Measurements from ENCODE around the gene TMTC4. TPM values are rescaled to one million over a fixed set of nuclear protein-coding genes. Genes with fewer than 3 reads are reported as not detected.

TMTC4 gene
- total RNA-seq, 1 donor from 2014 or later, result 17.0 TPM

DNA sequence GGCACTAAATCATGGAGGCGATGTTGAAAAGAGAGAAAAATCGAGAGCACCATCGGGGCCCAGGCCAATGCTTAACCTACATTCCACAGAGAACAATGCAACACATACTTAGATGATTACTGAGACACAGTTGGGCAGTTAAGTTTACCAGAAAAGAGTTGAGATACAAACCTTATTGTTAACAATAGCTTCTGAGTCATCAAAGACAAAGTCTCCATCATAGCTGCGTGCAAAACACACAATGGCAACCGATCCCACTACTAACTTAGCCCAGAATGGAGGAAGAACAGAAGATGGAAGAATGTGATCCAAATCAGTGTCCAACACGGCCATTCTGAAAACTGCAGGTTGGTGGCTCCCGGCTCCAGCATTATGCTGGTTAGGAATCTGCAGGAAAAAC, 6.2 kb downstream of the TMTC4 start:
- TF ChIP-seq, protein P1, sequence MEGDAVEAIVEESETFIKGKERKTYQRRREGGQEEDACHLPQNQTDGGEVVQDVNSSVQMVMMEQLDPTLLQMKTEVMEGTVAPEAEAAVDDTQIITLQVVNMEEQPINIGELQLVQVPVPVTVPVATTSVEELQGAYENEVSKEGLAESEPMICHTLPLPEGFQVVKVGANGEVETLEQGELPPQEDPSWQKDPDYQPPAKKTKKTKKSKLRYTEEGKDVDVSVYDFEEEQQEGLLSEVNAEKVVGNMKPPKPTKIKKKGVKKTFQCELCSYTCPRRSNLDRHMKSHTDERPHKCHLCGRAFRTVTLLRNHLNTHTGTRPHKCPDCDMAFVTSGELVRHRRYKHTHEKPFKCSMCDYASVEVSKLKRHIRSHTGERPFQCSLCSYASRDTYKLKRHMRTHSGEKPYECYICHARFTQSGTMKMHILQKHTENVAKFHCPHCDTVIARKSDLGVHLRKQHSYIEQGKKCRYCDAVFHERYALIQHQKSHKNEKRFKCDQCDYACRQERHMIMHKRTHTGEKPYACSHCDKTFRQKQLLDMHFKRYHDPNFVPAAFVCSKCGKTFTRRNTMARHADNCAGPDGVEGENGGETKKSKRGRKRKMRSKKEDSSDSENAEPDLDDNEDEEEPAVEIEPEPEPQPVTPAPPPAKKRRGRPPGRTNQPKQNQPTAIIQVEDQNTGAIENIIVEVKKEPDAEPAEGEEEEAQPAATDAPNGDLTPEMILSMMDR (IDR thresholded peaks at IDR 0.05), result no peak
- Mint-ChIP-seq H3K9me3 (no peaks in the 10 kb centered on the region), H3K4me1 (peaks cover 7% of the 10 kb centered on the region), H3K27me3 (no peaks in the 10 kb centered on the region), H3K4me3 (no peak overlapping the region), H3K27ac (no peak overlapping the region), H3K36me3 (ENCODE audit: low read depth) (peaks cover 54% of the 10 kb centered on the region)
- DNase-seq (no peak), ATAC-seq (ENCODE audit: low read depth) (no peak)
- ChIA-PET POLR2A (no interaction called here), CTCF (no interaction called here)
- intact Hi-C loops (cut with micrococcal nuclease), result no loop called here

DNA sequence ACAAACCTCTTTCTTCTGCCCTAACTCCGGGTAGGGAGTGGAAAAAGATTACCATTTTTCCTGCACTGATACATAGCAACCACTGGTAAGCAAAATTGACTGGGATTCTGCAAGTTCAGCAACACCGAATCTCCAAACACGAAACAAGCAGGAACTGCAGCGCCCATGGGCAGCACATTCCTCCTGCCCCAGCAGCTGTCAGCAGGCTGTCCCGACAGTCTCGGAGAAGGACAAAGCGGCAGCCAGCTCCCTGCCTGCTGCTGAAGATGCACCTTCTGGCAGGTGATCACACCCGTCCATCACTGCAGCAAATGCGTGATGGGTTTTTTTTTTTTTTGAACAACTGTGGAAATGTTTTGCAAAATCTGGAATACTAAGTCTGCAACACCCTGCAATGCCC, 6.7 kb downstream of the TMTC4 start:
- CTCF ChIA-PET, result no interaction called here
- H3K9me3 Mint-ChIP-seq, result no peaks in the 10 kb centered on the region
- H3K4me1 Mint-ChIP-seq, result peaks cover 2% of the 10 kb centered on the region
- TF ChIP-seq, protein P1 (IDR thresholded peaks at IDR 0.05), result no peak
- H3K27me3 Mint-ChIP-seq, result no peaks in the 10 kb centered on the region
- no peak overlapping the region for H3K4me3 Mint-ChIP-seq
- DNase-seq, result no peak
- intact Hi-C loops (cut with micrococcal nuclease), result no loop called here
- ATAC-seq (ENCODE audit: low read depth), result no peak
- POLR2A ChIA-PET, result interaction anchor here (0.7 kb wide), 1 partner anchor 270 kb away, joined by 4 read pairs; no protein-coding TSS in a partner anchor
- H3K36me3 Mint-ChIP-seq (ENCODE audit: low read depth), result peaks cover 59% of the 10 kb centered on the region
- no peak overlapping the region for H3K27ac Mint-ChIP-seq

DNA sequence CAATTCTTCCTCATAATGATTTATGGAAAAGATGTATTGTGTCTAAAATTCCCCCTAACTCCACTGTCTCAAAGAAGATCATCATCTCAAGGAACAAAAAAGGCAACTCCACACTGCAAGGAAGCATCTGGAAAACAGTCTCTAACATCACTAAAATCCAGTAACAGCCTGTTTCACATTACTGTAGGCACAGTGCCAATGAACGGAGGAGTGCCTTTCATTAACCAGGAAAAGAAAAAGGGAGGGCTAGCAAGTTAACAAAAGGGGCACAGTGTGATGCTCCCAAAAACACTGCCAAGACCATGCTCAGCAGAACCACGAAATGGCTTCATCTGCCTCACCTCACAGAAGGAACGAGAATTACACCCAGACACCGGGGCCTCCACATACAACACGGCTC, 8.5 kb downstream of the TMTC4 start:
- TF ChIP-seq, protein P1 (IDR thresholded peaks at IDR 0.05), result no peak
- no peak for DNase-seq
- CTCF ChIA-PET, result interaction anchor here (1.2 kb wide), 1 partner anchor 9 kb away, joined by 3 read pairs; no protein-coding TSS in a partner anchor
- H3K4me1 Mint-ChIP-seq, result no peaks in the 10 kb centered on the region
- ATAC-seq (ENCODE audit: low read depth), result no peak
- POLR2A ChIA-PET, result no interaction called here
- H3K4me3 Mint-ChIP-seq, result no peak overlapping the region
- no peak overlapping the region for H3K27ac Mint-ChIP-seq
- H3K9me3 Mint-ChIP-seq, result no peaks in the 10 kb centered on the region
- no peaks in the 10 kb centered on the region for H3K27me3 Mint-ChIP-seq
- H3K36me3 Mint-ChIP-seq (ENCODE audit: low read depth), result peaks cover 75% of the 10 kb centered on the region
- intact Hi-C loops (cut with micrococcal nuclease), result no loop called here

DNA sequence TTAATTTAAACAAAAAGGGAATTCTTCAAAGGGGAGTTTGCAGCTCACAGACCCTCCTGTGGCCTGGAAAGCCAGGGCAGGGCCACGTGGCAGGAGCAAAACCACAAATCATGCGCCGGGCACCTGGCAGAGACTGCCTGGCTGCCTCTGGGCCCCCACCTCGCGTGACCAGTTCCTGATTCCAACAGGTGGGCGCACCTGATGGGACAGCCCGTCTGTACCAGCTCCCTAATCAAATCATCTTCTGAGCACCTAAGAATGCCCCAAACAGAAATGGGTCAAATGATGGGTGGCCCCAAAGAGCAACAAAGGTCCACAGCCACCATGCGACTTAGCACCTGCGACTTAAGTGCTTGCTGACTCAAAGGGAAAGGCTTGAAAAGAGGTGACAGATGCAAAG, 9.2 kb downstream of the TMTC4 start:
- Mint-ChIP-seq H3K4me1 (no peaks in the 10 kb centered on the region), H3K4me3 (no peak overlapping the region), H3K27ac (no peak overlapping the region), H3K36me3 (ENCODE audit: low read depth) (peaks cover 80% of the 10 kb centered on the region), H3K27me3 (no peaks in the 10 kb centered on the region), H3K9me3 (no peaks in the 10 kb centered on the region)
- TF ChIP-seq, protein P1 (IDR thresholded peaks at IDR 0.05), result no peak
- DNase-seq, result no peak
- CTCF ChIA-PET, result interaction anchor here (1.2 kb wide), 1 partner anchor 10 kb away, joined by 3 read pairs; no protein-coding TSS in a partner anchor
- POLR2A ChIA-PET, result no interaction called here
- intact Hi-C loops (cut with micrococcal nuclease), result no loop called here
- no peak for ATAC-seq (ENCODE audit: low read depth)

DNA sequence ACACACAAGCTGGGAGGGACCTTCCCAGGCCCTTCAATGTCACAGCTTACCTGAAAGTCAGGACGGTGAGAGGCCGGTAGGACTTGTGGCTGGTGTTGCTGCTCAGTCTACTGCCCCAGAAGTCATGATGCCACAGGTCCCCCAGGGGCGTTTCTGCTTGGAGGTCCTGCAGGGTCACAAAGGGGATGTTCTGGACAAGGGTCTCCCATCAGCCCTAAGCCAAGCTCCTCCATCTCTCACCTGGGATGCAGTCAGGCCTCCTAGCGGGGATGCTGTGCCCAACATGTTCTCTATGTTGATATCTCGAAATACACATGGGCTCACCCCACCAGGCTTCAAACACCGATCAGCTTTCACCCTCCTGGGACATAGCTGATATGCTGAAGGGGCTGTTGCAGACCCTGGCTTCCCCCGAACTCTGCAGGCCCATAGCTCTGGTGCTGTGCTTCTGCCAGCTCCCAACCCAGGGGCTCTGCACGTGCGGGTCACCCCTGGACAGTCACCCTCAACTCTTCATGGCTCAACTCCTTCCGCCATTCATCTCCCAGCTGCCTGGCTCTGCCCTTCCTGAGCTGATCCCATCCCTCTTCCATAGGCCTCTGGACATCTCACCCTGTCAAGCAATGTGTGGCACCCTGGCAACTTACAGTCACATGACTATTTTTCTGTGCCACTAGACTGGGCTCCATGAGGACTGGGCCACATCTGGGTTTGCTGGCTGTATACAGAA, 10.3 kb downstream of the TMTC4 start:
- Mint-ChIP-seq H3K27ac (no peak overlapping the region), H3K36me3 (ENCODE audit: low read depth) (peaks cover 76% of the 10 kb centered on the region), H3K27me3 (no peaks in the 10 kb centered on the region), H3K4me1 (peaks cover 4% of the 10 kb centered on the region), H3K4me3 (no peak overlapping the region), H3K9me3 (no peaks in the 10 kb centered on the region)
- TF ChIP-seq, protein P1 (IDR thresholded peaks at IDR 0.05), result no peak
- ATAC-seq (ENCODE audit: low read depth) (no peak), DNase-seq (no peak)
- POLR2A ChIA-PET, result no interaction called here
- intact Hi-C loops (cut with micrococcal nuclease), result no loop called here
- CTCF ChIA-PET, result no interaction called here

All from activated B cell treated with CpG ODN at 0.5 μM for 24 hours (primary cell).